ENCODE data around the gene GOLGA8O.
"Not testable (repeated sequence)": the region's sequence is repeated elsewhere in the genome, so short reads cannot be mapped to it uniquely, and the experiment has no call there.

DNA sequence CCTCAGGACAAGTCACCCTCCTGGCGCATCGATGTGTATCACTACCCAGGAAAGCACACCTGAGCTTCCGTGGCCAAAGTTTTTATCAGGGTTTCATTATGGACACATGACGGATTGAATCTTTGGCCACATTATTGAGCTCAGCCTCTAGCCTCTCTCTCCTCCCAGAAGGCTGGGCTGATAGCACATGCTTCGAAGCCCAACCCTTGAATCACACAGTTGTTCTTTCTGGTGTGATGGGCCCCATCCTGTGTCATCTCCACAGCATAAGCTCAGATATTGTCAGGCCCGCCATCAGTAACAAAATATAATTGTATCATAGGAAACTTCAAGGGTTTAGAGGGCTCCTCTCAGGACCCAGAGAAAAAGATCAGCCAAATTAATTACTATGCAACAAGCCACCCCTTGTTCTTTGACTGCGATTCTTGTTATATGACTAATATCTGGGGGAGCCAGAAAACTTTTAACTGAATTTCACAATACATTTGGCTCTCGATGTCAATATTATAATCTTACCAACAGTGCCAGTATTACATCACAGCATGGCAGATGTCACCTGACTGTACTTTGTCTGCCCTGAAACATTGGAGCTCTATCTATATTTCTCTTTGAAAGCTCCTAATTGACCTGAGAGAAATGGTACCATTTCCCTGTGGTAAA lies 48.8 kb upstream of the GOLGA8O start:
- TF ChIP-seq EZH2 (IDR thresholded peaks at IDR 0.05; ENCODE audit: insufficient read depth, poor library complexity, severe bottlenecking); EZH2phosphoT487 (IDR thresholded peaks at IDR 0.05; ENCODE audit: insufficient read depth, low read depth): not testable (repeated sequence)
